ENCODE measurements around the gene MLN. TPM values are rescaled to one million over a fixed set of nuclear protein-coding genes. Genes with fewer than 3 reads are reported as not detected.

Gene MLN
- polyA plus RNA-seq, 1 of the 3 experiments (the other 2 are of a cell fraction) = not detected

DNA sequence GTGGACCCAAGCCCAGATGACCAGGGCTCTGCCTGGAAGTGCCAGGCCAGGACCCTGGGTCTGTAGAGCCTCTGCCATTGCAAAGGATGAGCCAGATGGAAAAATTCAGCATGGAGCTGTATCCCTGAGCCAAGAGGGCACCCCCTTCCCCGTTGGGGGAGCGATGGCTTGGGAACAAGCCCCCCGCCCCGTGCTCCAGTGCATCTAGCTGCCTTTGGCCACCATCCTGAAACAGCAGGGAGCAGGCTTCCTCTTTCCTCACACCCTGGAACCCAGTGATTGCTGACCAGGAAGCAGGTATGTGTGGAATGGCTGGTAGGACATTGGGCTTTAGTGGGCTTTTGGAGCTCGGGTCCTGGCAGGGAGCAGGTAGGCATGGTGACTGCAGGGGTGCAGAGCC lies 2.2 kb downstream of the MLN start:
- H3K36me3 ChIP-seq (replicated peaks in 1 of 2; ENCODE audit: control insufficient read depth in 1 of 2, insufficient read depth in 2 of 2, low read length in 1 of 2) = no peaks in the 10 kb centered on the region
- H2AFZ ChIP-seq (ENCODE audit: low read depth) = no peak overlapping the region
- no peak overlapping the region for H3K4me3 ChIP-seq (ENCODE audit: low read depth in 2 of 2, low read length in 1 of 2)
- H3K27ac ChIP-seq (ENCODE audit: low read depth in 2 of 2, low read length in 1 of 2) = no peak overlapping the region; a peak in 1 of 4 replicates
- H3K9ac ChIP-seq = no peak overlapping the region
- ChIA-PET CTCF (interaction anchor here (0.9 to 1.5 kb wide), 6 partner anchors 11 to 254 kb away, joined by 3 to 6 read pairs (median 4); no protein-coding TSS in a partner anchor), POLR2A (interaction anchor here (1.6 kb wide), 1 partner anchor 14 kb away, joined by 5 read pairs; no protein-coding TSS in a partner anchor)
- no peak overlapping the region for H3K4me2 ChIP-seq
- H4K20me1 ChIP-seq (ENCODE audit: insufficient read depth) = no peaks in the 10 kb centered on the region
- H3K9me2 ChIP-seq = no peaks in the 10 kb centered on the region
- no peak for DNase-seq
- H3F3A ChIP-seq (replicated peaks; ENCODE audit: insufficient read depth) = no peaks in the 10 kb centered on the region
- H3K79me2 ChIP-seq (ENCODE audit: insufficient read depth) = no peaks in the 10 kb centered on the region
- peaks cover 0 to 17% of the 10 kb centered on the region in 2 experiments; a peak in 1 of 4 replicates for H3K4me1 ChIP-seq (ENCODE audit: control insufficient read depth in 1 of 2, insufficient read depth in 2 of 2, low read depth in 1 of 2, low read length in 1 of 2)
- TF ChIP-seq, protein P1, sequence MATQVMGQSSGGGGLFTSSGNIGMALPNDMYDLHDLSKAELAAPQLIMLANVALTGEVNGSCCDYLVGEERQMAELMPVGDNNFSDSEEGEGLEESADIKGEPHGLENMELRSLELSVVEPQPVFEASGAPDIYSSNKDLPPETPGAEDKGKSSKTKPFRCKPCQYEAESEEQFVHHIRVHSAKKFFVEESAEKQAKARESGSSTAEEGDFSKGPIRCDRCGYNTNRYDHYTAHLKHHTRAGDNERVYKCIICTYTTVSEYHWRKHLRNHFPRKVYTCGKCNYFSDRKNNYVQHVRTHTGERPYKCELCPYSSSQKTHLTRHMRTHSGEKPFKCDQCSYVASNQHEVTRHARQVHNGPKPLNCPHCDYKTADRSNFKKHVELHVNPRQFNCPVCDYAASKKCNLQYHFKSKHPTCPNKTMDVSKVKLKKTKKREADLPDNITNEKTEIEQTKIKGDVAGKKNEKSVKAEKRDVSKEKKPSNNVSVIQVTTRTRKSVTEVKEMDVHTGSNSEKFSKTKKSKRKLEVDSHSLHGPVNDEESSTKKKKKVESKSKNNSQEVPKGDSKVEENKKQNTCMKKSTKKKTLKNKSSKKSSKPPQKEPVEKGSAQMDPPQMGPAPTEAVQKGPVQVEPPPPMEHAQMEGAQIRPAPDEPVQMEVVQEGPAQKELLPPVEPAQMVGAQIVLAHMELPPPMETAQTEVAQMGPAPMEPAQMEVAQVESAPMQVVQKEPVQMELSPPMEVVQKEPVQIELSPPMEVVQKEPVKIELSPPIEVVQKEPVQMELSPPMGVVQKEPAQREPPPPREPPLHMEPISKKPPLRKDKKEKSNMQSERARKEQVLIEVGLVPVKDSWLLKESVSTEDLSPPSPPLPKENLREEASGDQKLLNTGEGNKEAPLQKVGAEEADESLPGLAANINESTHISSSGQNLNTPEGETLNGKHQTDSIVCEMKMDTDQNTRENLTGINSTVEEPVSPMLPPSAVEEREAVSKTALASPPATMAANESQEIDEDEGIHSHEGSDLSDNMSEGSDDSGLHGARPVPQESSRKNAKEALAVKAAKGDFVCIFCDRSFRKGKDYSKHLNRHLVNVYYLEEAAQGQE (IDR thresholded peaks at IDR 0.05; ENCODE audit: low read depth, low read length) = no peak
- TF ChIP-seq RAD21 (IDR thresholded peaks at IDR 0.05; ENCODE audit: low read length) (no peak), CHD2 (IDR thresholded peaks at IDR 0.05; ENCODE audit: low read length, partially characterized antibody) (no peak), JUND (IDR thresholded peaks at IDR 0.05) (no peak), GATA2 (CRISPR knock-in tag; IDR thresholded peaks at IDR 0.05) (no peak)
- TF ChIP-seq, protein P2, sequence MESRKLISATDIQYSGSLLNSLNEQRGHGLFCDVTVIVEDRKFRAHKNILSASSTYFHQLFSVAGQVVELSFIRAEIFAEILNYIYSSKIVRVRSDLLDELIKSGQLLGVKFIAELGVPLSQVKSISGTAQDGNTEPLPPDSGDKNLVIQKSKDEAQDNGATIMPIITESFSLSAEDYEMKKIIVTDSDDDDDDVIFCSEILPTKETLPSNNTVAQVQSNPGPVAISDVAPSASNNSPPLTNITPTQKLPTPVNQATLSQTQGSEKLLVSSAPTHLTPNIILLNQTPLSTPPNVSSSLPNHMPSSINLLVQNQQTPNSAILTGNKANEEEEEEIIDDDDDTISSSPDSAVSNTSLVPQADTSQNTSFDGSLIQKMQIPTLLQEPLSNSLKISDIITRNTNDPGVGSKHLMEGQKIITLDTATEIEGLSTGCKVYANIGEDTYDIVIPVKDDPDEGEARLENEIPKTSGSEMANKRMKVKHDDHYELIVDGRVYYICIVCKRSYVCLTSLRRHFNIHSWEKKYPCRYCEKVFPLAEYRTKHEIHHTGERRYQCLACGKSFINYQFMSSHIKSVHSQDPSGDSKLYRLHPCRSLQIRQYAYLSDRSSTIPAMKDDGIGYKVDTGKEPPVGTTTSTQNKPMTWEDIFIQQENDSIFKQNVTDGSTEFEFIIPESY (IDR thresholded peaks at IDR 0.05; ENCODE audit: borderline replicate concordance, low read depth) = no peak
- no peaks in the 10 kb centered on the region for H3K9me3 ChIP-seq
- no peaks in the 10 kb centered on the region for H3K27me3 ChIP-seq (ENCODE audit: insufficient read depth)
- 27% methylated on average over 2 of the region's 5 CpGs for WGBS (ENCODE audit: low lambda C conversion rate)

DNA sequence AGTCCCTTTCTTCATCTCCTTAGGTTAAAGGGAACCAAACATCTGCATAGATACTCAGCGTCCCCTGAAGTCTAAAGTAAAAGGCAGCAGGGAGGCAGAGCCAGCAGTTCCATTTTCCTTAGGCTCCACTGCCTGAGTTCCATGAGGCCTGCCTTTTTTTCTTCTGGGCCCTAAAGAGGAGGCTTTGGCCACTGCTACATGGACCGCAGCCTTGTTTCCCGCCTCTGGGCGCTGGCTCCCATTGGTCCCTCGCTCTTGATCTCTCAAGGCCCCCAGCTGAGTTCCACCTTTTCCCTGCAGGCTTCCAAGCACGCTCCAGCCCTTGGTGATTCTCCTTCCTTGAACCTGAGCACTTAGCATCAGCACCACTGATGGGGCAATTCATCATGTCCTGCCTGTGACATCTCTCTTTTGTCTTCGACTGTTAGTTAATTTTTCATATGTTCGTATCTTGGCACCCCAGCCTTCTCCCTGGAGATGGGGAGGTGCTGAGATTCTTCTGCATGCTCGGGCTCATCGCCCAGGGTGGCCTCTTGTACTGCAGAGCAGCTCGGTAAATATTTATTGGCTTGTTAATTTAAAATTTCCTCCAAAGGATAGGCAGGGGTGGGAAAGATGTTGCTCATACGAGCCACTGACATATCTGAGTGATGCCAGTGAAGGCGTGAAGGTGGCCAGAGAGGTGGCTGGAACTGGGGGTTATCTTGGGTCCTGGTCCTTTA lies 3.4 kb downstream of the MLN start:
- H3K79me2 ChIP-seq (ENCODE audit: insufficient read depth) = no peaks in the 10 kb centered on the region
- no peaks in the 10 kb centered on the region for H3K9me3 ChIP-seq
- ChIA-PET CTCF (interaction anchor here (1.0 to 1.5 kb wide), 3 partner anchors 12 to 29 kb away, joined by 3 to 6 read pairs (median 3); no protein-coding TSS in a partner anchor), POLR2A (interaction anchor here (1.6 kb wide), 1 partner anchor 12 kb away, joined by 5 read pairs; no protein-coding TSS in a partner anchor)
- DNase-seq = no peak
- no peaks in the 10 kb centered on the region for H3F3A ChIP-seq (replicated peaks; ENCODE audit: insufficient read depth)
- H3K4me1 ChIP-seq (ENCODE audit: control insufficient read depth in 1 of 2, insufficient read depth in 2 of 2, low read depth in 1 of 2, low read length in 1 of 2) = peaks cover 0 to 18% of the 10 kb centered on the region in 2 experiments; a peak in 1 of 4 replicates
- no peaks in the 10 kb centered on the region for H3K36me3 ChIP-seq (replicated peaks in 1 of 2; ENCODE audit: control insufficient read depth in 1 of 2, insufficient read depth in 2 of 2, low read length in 1 of 2)
- H3K4me2 ChIP-seq = no peak overlapping the region
- H3K4me3 ChIP-seq (ENCODE audit: low read depth in 2 of 2, low read length in 1 of 2) = no peak overlapping the region
- H2AFZ ChIP-seq (ENCODE audit: low read depth) = no peak overlapping the region
- WGBS (ENCODE audit: low lambda C conversion rate) = 79% methylated on average over 13 of the region's 13 CpGs
- no peaks in the 10 kb centered on the region for H3K9me2 ChIP-seq
- H3K27ac ChIP-seq (ENCODE audit: low read depth in 2 of 2, low read length in 1 of 2) = no peak overlapping the region
- H4K20me1 ChIP-seq (ENCODE audit: insufficient read depth) = no peaks in the 10 kb centered on the region
- H3K27me3 ChIP-seq (ENCODE audit: insufficient read depth) = no peaks in the 10 kb centered on the region
- H3K9ac ChIP-seq = no peak overlapping the region
- TF ChIP-seq, protein P3, sequence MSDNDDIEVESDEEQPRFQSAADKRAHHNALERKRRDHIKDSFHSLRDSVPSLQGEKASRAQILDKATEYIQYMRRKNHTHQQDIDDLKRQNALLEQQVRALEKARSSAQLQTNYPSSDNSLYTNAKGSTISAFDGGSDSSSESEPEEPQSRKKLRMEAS (IDR thresholded peaks at IDR 0.05; ENCODE audit: low read depth) = no peak
- TF ChIP-seq TEAD4 (IDR thresholded peaks at IDR 0.05; ENCODE audit: borderline replicate concordance, insufficient read depth) = no peak
- no peak for TF ChIP-seq SIN3A (IDR thresholded peaks at IDR 0.05; ENCODE audit: borderline replicate concordance, low read depth, low read length)
- TF ChIP-seq, protein P1 (IDR thresholded peaks at IDR 0.05; ENCODE audit: low read depth, low read length) = no peak
- TF ChIP-seq RAD21 (IDR thresholded peaks at IDR 0.05; ENCODE audit: low read length) = no peak
- no peak for TF ChIP-seq SMC3 (IDR thresholded peaks at IDR 0.05; ENCODE audit: low read depth, low read length)
- TF ChIP-seq, protein P4, sequence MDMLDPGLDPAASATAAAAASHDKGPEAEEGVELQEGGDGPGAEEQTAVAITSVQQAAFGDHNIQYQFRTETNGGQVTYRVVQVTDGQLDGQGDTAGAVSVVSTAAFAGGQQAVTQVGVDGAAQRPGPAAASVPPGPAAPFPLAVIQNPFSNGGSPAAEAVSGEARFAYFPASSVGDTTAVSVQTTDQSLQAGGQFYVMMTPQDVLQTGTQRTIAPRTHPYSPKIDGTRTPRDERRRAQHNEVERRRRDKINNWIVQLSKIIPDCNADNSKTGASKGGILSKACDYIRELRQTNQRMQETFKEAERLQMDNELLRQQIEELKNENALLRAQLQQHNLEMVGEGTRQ (IDR thresholded peaks at IDR 0.05; ENCODE audit: borderline replicate concordance, low read depth, low read length) = no peak
- TF ChIP-seq POLR2AphosphoS5 (IDR thresholded peaks at IDR 0.05; ENCODE audit: low read depth, low read length) = no peak
- TF ChIP-seq, protein P5, sequence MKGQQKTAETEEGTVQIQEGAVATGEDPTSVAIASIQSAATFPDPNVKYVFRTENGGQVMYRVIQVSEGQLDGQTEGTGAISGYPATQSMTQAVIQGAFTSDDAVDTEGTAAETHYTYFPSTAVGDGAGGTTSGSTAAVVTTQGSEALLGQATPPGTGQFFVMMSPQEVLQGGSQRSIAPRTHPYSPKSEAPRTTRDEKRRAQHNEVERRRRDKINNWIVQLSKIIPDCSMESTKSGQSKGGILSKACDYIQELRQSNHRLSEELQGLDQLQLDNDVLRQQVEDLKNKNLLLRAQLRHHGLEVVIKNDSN (IDR thresholded peaks at IDR 0.05; ENCODE audit: borderline replicate concordance, low read depth) = no peak

All from SK-N-SH (cell line).